GM19467 (cell line): ENCODE measurements around the gene SYNJ2.

Experiments
- ATAC-seq: cut with Tn5 transposase; IDR thresholded peaks from one replicate; pipeline ENCODE4 v1.9.1; 2021; ENCODE audit warnings: mild to moderate bottlenecking, moderate library complexity; ENCODE audit not compliant: unreplicated experiment

SYNJ2 gene

DNA sequence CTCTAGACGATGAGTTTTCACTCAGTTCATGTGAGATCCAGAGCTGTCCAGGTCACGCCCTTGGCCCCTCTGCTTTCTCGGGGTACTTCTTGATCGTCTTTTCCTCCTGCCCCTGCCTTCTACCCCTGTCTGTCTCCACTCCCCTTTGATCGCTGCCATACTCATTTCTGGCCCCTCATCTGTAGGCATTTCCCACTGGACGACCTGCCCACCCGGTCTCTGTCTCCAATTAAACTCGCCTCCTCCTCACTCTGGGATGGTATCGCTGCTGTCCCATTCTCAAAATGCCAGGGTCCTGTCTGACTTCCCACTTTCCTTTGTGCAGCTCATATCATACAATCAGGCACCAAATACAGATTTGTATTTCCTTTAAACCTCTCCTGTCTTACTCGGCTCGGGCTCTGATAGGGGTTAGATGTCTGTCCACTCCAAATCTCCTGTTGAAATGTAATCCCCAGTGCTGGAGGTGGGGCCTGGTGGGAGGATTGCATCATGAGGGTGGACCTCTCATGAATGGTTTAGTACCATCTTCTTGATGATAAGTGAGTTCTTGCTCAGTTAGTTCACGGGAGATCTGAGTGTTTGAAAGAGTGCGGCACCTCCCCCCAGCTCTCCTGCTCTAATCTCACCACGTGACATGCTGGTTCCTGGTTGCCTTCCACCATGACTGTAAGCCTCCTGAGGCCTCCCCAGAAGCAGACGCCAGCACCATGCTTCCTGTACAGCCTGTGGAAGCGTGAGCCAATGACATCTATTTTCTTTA, 3.5 kb upstream of the SYNJ2 start:
- no peak for ATAC-seq

DNA sequence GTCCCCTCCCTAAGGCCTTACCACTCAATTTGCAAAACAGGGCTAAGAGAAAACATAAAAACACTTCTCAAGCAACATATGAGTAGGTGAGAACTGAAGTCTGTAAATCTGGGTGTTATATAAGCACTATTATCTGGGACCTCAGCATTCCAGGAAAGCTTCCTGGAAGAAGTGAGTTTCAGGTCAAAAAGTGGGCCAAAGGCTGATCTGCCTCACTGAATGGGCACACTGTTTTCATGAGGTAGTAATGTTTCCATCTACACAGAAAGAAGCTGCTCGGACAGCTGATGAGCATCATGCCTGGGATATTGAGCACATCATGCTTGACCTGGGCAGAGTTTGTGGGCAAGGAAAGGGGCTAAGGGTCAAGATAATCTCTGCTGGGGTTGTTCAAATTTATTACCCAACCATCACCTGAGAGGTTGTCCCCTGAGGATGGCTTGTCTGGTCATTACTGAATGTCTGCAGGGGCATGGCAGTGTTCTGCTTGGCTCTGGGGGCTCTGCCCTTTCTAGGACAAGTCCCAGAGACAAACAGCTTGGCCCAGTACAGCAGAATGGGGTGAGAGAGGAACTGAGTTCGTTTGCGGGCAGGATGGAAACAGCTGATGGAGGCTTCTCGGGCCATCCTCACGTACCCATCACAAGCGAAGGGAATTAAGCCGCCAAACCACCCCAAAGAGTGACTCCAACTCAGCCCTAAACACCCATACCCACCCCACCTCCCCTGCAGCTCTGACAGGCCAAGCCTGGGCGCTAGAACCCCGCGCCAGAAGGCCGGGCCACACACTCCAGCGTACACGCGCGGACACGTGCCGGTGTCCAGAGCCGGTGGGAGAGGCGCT, 1.2 kb upstream of the SYNJ2 start:
- no peak for ATAC-seq

DNA sequence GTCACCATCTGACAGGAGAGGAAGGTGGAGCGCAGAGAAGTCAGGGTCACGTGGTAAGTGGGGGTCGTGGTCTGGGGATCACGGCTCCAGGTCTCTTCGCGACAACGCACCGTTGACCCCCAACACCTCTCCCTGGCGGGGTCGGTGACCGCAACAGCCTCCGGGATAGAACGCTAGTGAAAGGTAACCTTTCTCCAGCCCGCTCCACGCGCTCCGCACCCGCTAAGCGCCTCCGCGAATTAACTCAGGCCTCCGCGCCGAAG, 600 bp upstream of the SYNJ2 start:
- no peak for ATAC-seq

DNA sequence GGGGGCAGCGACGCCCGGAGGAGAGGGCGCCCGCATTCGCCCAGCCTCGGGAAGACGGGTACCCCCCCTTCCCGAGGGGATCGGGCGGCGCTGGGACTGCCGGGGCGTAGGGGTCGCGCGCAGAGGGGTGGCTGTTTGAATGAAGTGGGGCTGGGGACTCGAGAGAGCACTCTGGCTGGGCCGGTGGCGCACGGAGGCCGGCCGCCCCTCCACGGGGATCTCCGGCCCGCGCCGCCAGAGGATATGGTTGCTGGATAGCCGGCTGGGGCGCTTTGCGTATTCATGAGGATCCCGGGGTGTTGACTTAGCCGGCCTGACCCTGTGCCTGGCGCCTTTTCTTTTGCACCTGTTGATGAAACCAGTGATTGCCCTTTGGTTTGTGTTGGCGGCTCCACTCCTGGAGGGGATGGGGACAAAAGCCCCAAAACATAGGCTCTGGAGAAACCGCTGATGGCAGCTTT, 469 bp downstream of the SYNJ2 start:
- peak; percentile 27 for ATAC-seq

DNA sequence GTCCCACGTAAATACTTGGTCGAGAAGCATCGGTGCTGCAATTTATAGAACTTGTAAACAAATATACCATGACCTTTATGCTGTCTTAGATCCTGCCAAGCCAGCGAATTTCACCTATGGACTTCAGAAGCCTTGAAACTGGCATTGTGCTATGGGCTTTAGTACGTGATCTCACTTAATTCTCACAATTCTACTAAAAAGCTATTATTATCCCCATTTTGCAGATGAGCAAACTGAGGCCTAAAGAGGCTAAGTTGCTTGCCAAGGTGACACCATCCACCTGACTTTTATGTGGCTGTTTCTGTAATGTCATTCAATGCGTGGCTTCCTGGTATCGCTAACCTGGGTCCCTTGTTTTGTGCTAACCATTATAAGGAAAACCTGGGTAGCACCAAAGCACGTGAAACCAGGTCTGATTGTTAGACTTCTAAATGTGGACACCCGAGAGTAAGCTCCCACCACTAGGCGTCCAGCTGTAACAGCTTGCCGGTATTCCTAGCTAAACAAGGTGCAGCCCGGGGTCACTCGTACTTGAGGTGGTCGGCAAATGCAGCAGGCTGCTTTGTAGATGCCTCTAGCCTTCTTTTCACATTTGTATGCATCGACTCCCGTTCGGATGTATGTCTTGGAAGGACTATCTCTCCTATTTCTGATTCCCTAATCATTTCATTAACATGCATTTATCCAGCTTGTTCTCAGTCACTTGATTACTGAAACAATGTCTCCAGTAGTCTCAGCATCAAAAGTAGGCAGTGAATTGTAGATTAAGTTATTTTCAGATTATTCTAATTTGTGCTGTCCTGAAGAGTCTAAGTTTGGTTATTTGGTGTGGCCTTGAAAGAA, 1.1 kb downstream of the SYNJ2 start:
- no peak for ATAC-seq

DNA sequence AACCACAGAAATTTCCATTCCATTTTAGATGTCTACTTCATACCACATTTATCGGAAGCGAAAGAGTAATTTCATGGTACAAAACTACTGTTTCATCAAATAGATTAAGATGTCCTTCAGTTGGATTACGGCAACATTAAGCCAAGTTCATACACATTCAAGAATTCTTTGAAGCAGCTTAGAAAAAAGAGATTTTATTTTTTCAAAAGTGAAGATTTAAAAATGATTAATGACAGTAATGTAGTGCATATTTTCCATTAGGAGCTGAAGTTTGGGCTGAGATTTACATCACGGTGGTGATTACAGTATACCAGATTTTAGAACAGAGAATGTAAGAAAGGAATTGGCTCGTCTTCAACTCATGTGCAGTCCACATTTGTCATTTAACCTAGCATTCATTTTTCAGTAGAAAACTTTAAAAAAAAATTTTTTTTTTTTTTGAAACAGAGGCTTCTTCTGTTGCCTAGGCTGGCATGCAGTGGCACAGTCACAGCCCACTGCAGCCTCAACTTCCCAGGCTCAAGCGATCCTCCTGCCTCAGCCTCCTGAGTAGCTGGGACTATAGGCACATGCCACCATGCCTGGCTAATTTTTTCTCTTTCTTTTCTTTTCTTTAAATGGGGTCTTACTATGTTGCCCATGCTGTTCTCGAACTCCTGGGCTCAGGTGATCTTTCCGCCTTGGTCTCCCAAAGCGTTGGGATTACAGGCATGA, 1.9 kb downstream of the SYNJ2 start:
- no peak for ATAC-seq

DNA sequence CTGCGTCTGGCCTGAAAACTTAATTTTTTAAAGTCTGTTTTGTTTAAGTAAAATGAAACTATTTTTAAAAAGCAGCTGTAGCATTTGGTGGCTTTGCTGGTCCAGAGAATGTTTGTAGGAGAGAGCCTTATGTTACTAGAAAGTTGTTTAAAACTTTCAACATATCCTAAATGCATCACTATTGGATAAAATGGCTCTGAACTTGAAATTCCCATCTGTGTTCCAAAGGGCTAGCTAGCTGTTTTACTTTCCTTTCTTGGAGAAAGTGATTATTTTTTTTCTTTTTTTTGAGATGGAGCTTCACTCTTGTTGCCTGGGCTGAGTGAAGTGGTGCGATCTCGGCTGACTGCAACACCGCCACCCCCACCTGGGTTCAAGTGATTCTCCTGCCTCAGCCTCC, 2.5 kb downstream of the SYNJ2 start:
- ATAC-seq: no peak

DNA sequence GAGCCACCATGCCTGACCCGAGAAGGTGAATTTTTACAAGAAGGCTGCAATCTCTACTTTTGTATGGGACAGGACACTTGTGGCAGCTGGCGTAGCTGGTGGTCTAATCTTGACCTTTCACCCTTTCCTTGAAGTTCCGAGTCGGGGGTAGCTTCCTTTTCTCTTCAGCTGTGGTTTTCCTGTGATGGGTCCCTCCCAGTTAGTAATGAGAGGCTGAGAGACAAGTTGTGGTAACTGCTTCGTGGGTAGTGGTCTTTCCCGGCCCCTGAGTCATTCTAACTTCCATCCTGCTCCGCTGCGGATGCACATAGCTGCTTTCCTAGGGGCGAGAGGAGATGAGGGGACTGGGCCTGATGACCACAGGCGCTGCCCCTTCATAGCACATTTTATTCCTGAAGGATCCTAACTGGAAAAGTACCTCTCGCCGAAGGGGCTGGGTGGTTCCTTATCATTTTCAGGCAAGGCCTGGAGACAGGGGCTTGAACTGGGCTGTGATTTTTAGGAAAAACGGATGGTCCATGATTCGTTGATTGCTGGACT, 3.1 kb downstream of the SYNJ2 start:
- ATAC-seq: no peak

DNA sequence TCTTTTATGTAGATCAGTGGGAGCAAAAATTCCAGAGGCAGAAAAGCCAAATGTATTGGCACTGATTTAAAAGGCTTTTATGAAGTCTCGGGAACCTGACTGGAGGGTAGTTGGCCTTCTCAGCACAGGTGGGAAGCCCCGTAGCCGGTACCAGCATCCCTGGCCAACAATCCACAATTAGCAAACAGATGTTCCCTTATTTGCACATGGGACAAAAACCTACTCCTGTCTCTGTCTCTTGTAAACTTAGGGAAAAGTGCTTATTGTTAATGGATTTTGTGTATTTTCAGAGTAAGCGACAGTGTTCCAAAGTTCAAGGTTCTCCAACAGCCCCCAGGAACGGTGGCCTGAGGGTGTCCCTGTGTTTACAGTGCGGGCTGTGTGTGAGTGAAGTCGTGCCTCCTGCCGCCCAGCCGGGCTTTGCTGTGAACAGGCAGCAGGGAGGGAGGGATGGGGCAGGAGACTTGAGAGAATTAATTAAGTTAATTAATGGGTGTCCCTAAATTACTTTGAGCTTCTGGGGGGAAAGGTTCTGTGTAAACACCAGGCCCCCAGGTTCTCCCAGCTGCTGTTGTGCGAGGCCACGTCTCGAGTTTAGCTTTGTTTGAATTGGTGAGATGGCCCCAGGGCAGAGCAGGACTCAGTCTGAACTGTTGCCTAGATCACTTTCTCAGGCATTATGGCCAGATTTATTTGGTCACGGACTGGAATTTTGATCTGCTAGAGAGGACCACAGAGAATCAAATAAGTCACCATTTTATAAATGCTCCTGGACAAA, 3.9 kb downstream of the SYNJ2 start:
- no peak for ATAC-seq

DNA sequence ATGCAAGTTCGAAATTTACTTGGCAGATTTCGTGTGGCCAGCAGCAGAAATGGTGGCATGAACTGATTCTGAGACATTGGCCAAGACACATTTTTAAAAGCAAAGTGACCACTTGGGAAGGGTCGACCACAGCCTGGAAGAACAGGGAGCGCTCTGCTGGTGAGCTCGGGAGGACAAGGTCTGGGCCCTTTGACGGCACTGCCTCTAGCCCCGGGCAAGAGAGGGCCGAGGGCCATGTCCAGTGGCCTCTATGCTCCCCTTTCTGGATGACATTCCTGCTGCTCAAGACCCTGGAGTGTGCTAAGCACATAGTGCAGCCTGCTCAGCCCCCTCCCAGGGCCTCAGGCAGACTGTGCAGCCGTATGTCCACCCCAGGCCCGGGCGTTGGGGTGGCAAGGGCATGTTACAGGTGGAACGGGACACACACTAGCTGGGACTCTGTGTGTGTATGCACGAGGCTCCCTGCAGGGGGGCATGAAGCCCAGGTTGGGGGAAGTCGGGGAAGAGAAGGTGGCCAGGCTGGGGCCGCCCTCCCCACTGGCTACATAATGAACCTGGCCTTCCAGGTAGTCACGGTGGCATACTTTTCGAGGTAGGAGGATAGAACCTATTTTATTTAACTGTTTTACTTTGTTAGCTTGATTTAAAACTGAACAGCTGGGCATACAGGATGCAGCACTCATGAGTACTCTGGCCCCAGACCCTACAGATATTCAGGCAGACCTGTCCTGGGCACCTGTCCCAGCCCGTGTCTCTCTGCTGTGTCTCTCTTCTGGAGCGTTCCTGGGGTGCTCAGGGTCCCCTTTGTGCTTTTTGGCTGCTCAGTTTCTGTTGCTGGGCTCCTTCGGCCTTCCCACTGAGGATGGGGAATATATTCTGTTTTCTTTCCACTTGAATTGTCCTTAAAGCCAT, 6.4 kb downstream of the SYNJ2 start:
- no peak for ATAC-seq

DNA sequence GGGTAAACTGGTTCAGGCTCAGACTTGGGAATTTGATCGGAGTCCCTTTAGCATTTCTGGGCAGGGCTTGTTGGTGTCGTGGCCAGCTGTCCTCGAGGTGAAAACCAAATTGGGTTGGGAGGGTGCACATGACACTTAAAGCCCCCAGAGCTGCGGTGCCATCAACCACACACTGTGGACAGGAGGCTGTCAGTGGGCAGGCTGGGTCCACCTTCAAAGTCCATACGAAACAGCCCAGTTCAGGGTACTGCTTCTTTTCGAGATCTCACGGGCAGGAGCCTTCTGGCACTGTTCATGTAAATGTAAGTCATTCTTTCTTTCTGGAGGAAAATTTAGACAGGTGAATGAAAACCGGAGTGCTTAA, 7.0 kb downstream of the SYNJ2 start:
- no peak for ATAC-seq

DNA sequence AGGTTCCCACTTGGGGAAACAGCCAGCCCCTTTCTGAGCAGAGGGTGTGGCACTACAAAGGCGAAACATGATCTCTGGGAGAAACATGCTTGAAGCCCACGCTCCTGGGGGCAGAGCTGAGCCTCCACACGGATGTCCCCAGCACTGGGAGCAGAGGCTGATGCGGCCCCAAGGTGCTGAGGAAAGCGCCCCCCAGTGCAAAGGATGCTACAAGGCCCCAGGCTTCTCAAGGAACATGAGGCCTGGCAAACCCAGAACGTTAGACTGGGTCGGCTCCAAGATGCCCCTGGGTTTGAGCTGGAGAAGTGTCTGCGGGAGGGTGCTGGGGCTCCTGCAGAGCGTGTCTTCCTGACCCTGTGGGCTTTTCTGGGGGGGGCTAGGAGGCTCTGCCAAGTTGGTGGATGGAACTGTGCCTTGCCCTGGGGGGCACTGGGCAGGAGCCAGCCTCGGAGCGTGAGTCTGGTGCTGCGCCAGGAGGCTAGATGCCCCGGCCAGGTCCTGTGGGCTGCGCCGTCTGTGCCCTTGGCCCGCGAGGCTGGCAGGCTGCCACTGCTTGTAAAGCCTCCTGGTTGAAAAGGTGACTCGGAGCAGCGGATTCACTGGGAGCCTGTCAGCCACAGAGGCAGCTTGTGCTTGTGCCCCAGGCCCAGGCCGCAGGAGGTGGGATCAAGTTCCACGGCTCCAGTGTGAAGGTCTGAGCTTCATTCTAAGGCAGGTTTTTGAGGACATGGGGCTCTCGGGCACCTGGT, 8.1 kb downstream of the SYNJ2 start:
- ATAC-seq: no peak

DNA sequence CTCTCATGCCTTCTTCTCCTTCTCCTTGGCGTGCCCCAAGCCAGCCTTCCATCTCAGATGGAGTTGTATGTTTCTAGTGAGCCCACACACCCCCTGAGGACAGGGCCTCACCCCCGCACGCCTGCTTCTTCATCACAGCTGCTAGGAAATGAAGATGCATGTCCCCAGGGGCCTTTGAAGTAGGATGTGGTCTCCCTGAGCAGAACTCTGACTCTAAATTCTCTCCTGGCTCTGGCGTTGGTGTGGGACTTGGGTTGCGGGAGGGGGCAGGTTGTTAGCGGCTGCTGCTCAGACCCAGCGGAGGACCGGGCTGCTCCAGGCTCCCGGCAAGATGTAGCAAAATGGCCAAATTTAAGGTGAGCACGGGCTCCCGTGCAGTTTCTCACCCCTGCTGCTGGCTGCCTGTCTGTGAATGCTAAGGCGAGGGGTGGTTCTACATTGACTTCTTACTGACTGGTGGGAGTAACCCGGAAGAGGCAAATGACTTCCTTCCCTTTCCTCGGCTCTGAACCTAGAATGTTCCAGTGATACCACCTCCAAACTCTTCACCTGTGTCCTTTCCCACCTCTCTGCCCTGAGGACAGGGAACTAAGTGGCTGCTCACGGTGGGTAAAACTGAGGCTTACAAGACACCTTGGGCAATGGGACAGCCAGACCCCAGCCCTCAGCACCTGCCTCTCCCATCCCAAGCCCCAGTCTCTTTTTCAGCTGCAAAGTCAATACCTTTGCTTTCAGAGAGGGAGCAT, 8.8 kb downstream of the SYNJ2 start:
- ATAC-seq: no peak

DNA sequence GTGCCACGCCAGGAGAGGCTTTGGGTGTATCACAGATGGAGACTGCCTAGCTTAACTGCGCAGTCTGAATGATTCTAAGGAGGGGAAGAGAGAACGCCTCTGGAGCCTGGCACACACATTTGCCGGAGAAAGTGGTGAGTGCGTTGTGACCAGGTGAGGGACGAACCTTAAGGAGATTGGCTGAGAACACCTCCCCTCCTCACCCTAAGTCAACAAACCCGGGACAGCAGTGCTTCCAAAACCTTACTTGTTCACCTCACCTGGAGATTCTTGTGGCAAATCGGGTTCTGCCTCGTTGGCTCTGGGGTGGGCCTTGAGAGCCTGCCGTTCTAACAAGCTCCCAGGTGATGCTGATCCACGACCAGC, 9.4 kb downstream of the SYNJ2 start:
- ATAC-seq: no peak

DNA sequence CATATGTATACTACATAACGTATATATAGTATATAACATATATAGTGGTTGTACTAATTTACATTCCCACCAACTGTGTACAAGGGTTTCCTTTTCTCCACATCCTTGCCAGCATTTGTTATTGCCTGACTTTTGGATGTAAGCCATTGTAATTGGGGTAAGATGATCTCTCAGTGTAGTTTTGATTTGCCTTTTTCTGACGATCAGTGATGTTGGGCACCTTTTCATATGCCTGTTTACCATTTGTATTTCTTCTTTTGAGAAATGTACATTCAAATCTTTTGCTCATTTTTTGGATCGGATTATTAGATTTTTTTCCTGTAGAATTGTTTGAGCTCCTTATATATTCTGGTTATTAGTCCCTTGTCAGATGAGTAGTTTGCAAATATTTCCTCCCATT, 11.4 kb downstream of the SYNJ2 start:
- no peak for ATAC-seq

DNA sequence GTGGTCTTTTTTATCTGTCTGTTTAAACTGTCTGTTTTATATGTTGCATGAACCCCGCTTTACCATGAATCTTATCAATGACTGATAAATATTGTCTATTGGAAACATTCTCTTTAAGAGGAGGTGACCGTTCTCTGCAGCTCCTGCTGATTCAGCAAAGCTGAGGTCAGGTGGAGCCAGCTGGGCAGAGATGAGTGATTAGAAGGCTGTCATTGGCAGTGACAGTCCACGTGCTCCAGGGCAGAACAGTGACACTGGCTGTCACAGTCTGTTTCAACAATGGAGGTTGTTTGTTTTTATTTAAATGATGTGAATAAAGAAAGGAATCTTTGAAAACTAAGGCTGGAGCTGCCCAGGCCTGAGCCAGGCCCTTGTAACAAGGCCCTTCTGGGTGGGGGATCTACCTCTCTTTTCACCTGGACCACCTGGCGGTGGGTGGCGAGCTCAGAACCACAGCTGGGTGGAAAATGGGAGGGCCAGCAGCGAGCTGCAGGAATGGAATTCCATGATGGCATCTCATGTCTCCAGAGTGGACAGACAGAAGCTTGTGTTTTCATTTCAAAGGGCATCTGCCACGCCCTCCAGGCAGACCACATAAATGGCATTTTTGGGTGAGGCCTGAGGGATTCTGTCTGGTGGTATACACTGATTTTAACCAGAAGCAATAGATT, 12.6 kb downstream of the SYNJ2 start:
- no peak for ATAC-seq

DNA sequence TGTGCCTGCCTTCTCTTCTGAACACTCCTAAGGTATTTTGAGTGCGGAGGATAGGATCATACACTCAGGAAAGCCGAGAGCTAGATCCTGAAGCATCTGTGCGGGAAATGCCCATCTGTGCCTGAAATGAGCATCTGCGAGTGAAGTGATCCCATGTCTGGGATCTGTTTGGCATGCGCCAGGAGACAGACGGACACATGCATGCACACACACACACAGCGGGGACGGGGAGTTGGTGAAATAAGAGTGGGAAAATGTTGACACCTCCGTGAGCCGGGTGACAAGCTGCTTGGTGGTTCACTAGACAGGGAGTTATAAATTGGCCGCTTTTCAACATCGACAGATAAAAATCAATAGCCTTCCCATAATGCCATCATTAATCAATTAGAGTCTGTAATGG, 13.8 kb downstream of the SYNJ2 start:
- no peak for ATAC-seq
